Amniotic stem cell (primary cell): ENCODE measurements around the gene ADAMTS12.
A peak's percentile ranks its signal among the peaks of the same experiment; 100 is the strongest.

Source experiments
- DNase-seq: peaks from one replicate; lab custom pipeline; 2025; lab: John Stamatoyannopoulos, UW

Gene ADAMTS12

DNA sequence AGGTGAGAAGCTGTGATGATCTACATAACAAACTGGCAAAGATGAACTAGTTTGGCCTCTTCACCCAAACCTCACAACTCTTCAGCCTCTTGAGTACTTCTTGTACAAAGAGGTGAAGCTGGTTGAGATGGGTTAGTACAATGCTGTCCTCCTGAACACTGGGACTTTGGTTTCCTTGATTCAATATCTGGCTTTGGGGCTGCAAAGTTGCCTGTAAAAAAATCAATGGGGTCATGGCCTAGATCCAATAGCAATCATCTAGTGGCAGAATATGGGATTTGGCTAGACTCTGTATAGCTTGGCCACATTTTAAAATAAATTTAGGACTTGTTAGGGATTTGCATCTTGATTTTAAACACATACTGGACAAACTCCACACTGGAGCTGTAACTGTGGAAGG is 179.1 kb downstream of the ADAMTS12 start:
- no peak for DNase-seq

- no peak for DNase-seq
These were observed 180.6 kb downstream of the ADAMTS12 start for GRCh38 chr5:33711094-33711679.

DNA sequence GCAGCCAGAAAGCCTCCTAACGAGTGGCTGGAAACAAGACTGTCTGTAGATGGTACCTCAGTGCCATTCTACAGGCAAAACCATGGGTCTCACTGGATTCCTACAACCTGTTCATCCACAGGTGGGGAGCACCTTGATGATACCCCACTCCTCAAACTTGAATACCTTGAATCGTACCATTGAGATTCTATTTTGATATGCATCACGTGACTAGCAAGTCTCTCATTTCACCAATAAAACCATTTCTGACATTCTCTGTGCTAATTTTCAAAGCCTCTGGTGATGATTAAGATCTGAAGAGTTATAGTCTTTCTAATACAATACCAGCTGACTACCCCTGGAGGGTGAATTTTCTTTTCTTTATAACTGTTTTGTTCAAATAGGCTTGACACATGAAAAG is 188.9 kb downstream of the ADAMTS12 start:
- no peak for DNase-seq

DNA sequence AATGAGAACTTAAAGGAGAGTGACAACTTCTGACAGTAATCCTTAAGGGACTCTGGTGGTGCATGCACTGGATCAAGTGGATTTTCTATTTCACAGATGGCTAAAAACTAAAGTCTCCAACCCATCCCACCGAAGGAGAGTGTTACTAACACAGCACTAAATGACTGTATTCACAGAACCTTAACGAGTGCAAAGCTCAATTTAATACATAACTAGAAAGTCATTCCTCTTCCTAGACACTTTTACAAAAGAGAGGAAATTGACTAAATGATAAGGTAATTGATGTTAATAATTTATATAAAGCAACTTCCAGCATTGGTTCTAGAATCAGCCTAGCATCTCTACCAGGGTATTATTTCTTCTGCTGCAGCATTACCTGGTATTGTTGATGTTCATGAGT is 189.8 kb downstream of the ADAMTS12 start:
- DNase-seq = no peak

DNA sequence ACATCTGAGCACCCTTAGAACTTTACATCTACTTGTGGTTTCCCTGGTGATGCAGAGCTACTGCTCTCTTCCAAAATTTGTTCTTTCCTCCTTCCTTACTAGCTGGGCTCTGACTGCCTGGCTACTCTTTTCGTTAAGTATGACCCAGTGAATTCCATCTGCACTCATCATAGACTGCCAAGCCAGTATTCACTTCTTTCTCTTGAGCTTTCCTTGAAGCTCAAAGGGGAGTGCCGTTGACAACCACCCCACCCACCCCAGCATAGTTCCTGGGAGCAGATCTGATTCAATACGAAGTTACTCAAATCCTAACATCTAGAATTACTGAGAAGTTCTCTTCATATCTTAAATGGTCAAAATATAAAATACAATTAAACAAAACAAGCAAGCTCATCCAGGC is 190.5 kb downstream of the ADAMTS12 start:
- peak; percentile 43 for DNase-seq

DNA sequence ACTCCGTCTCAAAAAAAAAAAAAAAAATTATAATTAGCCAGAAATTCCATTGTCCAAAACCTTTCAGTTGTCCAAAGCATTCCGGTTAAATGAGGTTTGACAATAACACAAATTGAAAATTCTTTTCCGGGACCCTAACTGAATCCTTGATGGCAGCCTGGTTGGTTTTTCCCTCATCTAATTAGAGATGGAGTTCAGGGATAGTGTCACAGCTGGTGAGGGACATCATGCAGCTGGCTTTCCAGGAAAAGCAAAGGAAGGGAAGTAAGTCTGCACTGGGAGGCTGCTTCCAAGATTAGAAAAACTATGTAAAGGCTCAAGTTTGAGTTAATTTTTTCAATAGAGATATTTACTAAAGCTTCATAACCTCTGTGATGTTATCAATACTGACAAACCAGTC is 195.4 kb downstream of the ADAMTS12 start:
- DNase-seq = no peak

- no peak for DNase-seq
These were observed 198.8 kb downstream of the ADAMTS12 start for GRCh38 chr5:33692980-33693379.

- DNase-seq = no peak
These were observed 199.9 kb downstream of the ADAMTS12 start for GRCh38 chr5:33691856-33692255.

DNA sequence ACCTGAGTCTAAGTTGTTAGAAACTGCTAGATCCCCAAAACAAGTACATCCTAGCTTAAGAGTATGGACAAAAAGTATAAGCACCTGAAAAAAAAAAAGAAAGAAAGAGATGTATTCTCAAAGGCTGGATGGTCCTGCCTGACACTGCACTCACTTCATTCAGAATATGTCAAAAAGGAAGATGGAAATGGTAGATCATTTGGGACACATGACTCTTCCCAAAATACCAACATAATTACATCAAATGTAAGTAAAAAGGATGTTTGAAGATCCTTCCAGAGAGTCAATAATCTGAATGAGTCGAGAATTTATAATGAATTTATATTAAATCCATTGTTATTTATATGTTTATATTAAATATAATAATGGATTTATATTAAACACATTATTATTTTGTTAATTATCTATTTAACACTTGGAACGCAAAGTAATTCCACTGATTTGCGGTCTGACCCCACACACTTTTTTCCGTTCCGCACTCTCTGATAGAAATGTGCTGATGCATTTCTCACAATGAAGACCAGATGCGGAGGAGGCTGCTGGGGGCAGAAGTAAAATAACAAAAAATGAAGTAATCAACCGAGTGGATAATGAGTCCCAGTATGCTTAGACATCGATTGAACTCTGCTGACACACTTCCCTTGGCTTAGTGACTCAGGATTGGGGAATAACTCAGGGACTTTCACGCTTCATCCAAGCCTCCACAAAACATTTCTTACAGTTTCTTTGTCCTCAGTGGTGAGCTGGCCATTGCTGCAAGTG is 201.2 kb downstream of the ADAMTS12 start:
- DNase-seq = peak; percentile 47

DNA sequence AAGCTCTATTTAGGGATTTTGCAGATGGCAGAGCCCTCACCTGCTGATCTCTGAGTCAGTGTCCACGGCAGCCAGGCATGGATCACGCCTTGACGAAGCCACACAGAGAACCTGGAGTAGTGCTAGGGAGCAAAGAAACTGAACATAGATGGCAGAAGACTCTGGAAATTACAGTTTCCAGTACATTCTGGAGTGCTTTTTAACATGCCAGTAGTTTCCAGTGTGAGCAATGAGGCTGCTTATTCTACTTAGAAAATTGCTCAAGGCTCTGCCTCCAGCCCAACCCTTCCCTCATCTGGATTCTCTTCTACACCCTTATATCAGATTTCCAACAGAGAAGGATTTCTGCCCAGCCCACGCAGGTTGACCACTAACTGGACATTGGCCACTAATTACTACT is 203.3 kb downstream of the ADAMTS12 start:
- no peak for DNase-seq

GRCh38 chr5:33688066-33688465 is 203.7 kb downstream of the ADAMTS12 start:
- no peak for DNase-seq

DNA sequence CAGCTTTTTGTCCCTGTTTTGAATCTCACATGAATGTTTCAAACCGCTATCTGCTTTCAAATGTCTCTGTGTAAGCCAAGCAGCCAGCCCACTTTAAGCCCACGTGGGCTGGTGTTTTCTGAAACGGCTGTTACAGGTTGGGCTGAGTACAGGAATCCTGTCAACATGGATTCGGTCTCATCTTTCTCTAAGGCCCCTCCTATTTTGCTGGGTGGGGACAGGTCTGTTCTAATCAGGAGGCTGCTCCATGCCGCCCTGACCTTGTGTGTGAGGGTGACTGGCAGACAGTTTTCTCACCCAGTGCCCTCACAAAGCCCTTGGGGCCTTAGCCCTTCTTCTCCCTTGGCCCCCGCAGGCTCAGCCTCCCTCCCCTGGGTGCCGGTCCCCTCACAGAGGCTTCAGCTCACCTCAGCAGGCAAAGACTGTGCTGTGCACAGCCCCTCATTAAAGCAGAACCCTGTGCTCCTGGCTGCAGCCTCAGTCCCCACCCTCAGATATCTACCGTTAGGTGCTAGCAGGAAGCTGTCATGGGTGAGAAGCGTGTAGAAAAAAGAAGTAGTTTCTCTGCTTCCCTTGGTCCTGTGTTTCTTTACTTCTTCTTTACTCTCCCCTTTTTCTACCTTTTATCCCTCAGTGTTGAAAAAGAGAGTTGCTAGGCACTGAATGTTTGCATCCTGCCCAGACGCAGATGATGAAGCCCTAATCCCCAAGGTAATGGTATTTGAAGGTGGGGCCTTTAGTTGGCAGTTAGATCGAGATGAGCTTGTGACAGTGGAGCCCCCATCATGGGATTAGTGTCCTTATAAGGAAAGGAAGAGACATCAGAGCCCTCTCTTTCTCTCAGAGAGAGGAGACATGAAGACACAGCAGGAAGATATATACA is 205.7 kb downstream of the ADAMTS12 start:
- DNase-seq = no peak

DNA sequence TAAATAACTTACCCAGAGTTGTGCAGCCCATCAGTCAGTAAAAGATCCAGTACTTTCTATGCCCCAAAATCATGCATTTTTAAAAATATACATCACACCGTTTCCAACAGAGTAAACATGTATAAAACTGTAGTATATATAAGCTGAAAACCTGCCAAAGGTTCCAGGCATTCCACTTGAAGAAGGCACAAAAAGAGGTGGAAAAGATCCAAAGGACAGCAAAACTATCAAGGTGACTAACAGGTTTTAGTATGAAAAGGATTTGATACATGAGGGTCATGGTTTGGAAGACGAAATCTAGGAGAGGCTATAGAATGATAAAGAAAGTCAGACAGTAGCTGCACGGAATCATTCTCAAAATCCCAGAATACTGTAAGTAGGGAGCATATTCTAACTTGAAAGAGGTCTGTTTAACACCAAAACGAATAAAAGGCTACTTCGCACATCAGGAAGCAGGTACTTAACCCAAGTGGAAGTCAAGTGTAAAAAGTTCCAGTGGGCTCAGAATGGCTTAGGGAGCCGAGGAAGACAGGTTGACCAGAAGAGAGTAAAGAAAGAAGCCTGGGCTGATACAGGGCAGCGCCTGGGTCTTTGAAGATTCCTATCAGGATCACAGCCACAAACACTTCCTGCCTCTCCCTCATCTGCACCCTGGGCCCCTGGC is 207.2 kb downstream of the ADAMTS12 start:
- DNase-seq = no peak

DNA sequence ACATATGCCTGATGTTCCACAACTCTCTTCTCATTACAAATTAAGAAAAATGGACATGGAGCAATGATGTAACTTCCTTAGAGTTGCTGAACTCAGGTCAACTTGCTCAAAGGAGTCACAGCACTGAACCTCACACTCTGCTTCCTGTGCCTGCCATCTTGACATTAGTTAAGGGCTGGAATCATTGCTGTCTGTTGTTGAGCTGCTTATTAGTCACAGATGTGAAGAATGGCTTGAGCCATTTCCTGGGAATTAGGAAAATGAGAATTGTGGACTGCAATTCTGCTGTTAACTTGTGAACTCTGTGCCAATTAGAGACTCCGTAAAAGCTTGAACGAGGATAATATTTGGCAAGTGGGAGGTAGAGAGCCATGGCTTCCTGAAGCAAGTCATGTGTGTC is 212.0 kb downstream of the ADAMTS12 start:
- DNase-seq = no peak

DNA sequence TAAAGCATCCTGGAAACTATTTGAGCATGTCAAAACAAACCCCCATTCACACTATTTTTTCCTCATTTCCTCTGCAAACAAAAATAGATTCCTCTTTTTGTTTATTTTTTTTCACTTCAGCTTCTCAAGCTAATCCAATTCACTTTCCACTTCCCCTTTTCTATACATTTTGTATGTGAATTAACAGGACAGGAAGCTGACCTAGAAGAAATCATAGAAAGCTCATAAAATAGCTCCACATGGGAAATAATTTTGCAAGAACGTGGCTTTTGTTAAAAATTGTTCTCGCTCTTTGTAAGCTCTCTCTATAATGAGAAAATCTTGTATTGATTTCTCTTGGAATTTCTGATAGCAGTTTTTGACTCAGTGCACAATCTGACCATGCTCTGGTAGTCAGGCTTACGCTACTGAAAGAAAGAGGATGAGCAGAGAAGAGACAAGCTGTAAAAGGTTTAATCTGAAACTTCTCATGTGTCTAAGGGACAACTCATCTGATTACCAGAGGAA is 215.8 kb downstream of the ADAMTS12 start:
- DNase-seq = no peak

DNA sequence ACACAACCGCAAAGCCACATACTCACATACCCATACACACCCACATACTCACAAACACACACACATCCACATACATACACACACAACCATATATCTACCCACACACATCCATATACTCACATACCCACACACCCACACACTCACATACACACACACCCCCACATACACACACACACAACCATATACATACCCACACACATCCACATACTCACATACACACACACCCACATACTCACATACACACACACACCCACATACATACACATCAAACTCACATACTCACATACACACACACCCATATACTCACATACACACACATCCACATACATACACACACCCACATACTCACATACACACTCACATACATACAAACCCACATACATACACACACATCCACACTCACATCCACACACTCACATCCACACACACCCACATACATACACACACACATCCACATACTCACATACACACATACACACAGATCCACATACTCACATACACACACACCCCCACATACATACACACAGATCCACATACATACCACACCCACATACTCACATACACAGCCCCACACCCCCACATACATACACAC is 220.0 kb downstream of the ADAMTS12 start:
- no peak for DNase-seq

DNA sequence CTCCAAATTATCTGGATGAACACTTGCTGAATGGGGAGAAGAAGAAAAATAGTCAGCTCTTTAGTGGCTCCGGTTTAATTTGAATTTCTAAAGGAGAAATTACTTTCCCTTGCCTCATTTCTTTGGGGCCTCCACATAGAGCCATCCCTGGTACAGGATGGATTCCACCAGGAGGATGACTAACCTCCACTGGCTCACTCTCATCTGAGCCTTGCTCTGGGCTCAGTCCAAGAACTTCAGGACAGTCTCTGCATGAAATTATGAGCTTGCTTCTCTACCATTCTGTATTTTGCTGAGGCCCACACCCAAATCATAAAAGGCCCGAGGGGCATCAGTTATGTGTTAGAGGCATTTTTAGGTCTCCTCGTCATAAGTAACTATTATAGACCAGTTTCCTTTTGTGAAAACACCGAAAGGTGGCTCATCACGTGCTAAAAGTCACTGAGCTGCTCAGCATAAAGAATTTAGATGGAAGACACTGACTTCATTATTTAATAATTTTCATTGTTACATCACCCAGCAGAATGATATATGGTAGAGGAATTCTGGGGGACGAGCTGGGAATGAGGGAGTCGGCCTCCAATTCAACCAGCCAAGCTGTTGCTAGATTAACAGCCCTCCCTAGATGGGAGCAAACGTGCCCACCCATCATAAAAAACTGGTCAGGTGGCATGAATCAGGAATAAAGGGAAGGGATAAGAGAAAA is 228.9 kb downstream of the ADAMTS12 start:
- DNase-seq = no peak

DNA sequence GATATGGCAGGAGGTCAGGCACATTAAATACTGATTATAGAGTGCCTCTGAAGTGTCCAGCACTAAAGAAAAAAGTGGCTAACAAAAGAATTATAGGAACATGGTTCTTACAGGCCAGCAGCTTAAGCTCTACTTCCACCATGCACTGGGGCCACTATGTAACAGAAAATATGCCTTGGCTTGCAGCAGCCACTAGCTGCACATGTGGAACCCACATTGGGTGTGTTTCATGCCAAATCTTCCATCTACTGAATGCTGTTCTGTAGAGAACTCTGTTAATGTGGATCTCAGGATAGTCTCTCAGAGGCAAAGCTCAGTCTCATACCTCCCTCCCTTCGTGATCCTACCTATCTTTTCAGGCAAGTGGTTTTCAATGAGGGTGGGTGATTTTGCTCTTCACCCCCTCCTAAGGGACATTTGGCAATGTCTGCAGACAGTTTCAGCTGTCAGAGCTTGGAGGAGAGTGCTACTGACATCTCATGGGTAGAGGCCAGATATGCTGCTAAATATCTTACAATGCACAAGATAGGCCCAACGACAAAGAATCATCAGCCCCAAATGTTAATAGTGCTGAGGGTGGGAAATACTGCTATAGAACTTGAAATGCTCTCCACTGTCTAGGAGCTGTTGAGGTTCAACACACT is 232.1 kb downstream of the ADAMTS12 start:
- no peak for DNase-seq

DNA sequence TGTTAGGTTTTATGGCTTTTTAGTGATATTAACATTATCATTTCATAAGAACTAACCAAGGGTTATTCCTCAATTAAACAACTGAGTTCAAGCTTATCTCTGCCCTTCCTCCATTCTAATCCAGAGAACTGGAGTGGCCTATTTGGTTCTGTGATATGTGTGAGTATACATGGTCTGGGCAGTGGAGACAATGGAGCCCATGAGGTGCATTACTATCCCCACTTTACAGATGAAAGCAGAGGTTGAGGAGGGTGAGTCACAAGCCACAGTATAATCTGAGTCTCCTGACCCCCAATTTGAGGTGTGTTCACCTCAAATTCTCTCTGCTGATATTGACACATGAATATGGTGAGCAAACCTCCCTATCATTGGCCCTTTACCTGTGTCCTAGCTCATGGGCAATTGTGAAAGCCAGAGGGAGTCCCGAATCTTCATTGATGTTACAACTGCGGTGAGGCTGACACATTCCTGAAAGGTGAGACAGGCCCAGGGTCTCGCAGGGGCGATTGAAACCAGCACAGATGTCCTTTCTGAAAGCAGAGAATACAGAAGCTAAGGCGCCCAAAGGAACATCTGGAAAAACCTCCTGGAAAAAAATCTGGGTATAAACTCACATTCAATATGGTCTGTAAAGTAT is 233.9 kb downstream of the ADAMTS12 start:
- no peak for DNase-seq

DNA sequence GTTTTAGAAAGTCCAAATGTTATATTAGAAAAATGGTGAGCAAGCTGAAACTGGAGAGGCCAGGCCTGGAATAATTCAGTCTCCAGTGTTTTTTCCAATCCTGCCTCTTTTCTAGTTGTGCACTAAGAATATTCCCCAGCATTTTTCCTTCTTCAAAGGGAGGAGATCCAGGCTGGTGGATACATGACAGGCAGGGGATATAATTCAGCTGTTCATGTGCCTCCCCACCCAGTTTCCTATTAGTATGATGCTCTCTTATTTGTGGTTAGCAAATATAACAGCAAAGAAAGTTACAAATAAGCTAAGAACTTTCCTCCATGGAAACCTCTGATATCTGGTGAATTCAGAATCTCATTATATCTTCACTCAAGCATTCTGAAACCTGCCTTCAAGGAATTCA is 234.6 kb downstream of the ADAMTS12 start:
- DNase-seq = no peak
